ENCODE measurements around the gene GPR6.

DNA sequence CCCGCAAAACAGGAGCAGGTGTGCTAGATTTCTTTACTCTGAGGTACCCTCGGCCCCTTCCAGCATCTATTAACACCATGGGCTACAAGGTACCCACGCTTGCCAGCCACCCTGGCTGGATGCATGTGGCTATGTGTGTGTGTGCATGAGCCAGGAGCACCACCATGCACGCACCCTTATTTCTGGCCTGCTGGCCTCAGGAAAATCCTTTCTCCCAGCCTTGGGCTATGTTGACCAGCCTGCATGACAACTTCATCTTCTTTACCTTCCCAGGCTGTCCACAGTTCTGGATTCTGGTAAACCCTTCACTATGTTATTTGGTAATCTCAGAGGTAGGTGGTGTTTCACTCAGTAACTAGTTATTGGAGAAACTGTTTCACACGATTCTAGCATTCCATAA is 40.4 kb downstream of the GPR6 start:
- TF ChIP-seq, protein P1, sequence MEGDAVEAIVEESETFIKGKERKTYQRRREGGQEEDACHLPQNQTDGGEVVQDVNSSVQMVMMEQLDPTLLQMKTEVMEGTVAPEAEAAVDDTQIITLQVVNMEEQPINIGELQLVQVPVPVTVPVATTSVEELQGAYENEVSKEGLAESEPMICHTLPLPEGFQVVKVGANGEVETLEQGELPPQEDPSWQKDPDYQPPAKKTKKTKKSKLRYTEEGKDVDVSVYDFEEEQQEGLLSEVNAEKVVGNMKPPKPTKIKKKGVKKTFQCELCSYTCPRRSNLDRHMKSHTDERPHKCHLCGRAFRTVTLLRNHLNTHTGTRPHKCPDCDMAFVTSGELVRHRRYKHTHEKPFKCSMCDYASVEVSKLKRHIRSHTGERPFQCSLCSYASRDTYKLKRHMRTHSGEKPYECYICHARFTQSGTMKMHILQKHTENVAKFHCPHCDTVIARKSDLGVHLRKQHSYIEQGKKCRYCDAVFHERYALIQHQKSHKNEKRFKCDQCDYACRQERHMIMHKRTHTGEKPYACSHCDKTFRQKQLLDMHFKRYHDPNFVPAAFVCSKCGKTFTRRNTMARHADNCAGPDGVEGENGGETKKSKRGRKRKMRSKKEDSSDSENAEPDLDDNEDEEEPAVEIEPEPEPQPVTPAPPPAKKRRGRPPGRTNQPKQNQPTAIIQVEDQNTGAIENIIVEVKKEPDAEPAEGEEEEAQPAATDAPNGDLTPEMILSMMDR (IDR thresholded peaks at IDR 0.05): no peak
- TF ChIP-seq POLR2A (IDR thresholded peaks at IDR 0.05): no peak

Data from vagina (tissue), 2 donors.